Eye (tissue), 1 donor: ENCODE measurements around the gene SRSF12.
A peak's percentile ranks its signal among the peaks of the same experiment; 100 is the strongest.
"Not testable (repeated sequence)": the region's sequence is repeated elsewhere in the genome, so short reads cannot be mapped to it uniquely, and the experiment has no call there.

Experiments used
- DNase-seq: peaks from one replicate; pipeline ENCODE4 v3.0.0-alpha.2; 2015

Gene SRSF12

DNA sequence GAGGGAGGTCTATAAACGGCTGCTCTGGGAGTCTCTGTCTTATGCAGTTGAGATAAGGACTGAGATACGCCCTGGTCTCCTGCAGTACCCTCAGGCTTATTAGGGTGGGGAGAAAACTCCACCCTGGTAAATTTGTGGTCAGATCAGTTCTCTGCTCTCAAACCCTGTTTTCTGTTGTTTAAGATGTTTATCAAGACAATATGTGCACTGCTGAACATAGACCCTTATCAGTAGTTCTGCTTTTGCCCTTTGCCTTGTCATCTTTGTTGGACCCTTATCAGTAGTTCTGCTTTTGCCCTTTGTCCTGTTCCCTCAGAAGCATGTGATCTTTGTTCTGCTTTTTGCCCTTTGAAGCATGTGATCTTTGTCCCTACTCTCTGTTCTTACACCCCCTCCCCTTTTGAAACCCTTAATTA lies 10.4 kb upstream of the SRSF12 start:
- not testable (repeated sequence) for DNase-seq

GRCh38 chr6:89122625-89123024 lies 4.8 kb upstream of the SRSF12 start:
- DNase-seq: peak; percentile 55

DNA sequence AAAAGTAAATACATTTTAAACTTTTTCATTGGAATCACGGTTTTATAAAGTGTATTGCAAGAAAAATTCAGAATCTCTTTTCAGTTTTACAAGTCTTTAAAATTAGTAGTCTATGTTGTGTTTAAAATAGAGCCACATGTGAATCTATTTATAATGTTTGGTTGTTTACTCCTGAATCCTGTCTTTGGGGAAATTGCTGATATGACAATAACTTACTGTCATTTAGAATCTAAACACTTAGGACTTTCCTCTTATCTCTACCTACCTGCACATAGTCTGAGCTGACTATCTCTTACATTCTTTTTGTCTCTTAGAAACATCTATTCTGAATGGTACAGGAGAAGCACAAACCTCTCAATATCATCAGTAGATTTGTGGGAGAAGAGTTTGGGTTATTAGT lies 4.1 kb upstream of the SRSF12 start:
- DNase-seq: no peak

- no peak for DNase-seq
Measured at GRCh38 chr6:89120371-89120770, 2.5 kb upstream of the SRSF12 start.

- no peak for DNase-seq
Measured at GRCh38 chr6:89118931-89119330, 1.1 kb upstream of the SRSF12 start.

DNA sequence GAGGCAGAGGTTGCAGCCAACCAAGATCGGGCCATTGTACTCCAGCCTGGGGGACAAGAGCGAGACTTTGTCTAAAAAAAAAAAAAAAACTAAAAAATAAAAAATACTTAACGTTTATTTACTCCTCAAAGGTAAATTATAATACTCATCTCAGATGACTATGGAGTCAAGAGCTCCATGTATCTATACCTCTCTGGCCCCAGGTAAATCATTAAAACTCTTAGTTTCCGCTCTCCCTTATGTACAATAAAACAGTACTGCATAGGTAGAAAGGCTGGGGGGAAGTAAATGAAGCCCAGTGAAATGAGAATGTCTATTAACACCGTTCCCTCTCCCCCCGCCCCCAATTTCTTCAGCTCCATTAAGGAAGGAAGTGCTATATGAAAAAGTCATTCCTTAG lies 1.2 kb downstream of the SRSF12 start:
- DNase-seq: no peak

GRCh38 chr6:89111933-89112332 lies 5.9 kb downstream of the SRSF12 start:
- no peak for DNase-seq

DNA sequence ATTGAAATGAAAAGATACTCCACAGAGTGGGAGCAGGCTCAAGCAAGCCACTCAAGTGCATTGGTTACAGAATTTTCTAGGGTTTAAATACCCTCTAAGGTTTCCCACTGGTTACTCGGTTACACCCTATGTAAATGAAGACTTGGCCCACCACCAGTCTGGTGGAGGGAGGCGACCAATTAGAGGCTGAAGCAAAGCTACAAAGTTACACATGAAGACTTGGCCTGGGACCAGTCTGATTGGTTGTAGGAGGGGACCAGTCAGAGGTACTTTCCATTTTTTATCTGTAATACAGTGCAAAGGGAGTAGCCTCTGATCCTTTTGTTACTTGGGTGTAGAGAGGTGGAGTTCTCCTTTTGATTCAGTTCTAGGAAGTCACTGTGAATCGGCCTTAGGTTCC lies 7.6 kb downstream of the SRSF12 start:
- DNase-seq: no peak

DNA sequence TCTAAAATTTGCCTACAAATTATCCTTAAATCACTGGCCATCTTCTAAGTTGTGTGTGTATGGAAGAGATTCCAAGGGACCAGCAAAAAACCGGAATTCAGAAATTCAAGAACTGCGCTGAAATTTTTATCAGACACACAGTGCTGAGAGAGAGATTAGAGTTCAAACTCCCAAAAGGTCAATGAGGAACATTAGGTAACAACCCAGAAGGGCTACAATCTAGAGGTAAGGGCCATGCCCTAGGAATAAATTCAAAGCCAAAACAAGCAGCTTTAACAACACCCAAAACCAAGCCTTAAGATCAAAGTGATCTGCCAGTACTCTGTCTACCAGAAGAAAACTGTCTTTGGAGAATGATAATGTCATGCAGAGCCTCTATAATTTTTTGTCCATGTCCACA lies 17.8 kb downstream of the SRSF12 start:
- no peak for DNase-seq

DNA sequence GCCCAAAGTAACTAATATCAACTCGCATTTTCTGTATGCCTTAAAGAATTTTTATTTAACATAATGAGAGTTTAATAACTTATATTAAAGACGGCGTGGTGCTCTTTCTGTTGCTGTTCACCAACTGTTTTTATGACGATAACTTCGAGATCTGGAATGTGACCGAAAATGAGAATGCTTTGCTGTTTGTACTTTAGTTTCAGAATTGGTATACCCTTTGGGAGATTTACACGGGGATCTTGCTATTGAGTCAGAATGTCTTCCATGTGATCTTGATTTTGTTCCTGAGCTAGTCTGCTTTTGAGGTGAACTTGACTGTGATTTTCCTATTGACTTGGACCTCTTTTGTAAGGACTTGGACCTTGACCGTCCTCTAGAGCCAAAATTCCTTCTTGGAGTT lies 19.4 kb downstream of the SRSF12 start:
- no peak for DNase-seq

GRCh38 chr6:89087881-89088280 lies 30.0 kb downstream of the SRSF12 start:
- DNase-seq: no peak

GRCh38 chr6:89085409-89086205 lies 32.3 kb downstream of the SRSF12 start:
- DNase-seq: no peak

DNA sequence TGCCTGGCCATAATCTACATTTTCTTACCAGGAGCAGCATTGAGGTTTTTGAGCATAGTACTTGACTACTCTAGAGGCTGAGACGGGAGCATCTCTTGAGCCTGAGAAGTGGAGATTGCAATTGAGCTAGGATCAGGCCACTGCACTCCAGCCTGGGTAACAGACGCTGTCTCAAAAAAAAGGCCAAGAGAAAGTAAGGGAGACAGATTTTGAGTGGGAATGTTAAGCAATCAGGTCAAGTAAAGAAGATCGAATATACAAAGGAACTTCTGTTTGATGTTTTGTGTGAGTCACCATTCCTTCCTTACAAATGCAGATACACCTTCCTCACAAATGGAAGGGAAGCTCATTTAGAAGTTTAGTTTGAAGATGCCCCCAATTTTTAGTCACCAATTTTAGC lies 32.9 kb downstream of the SRSF12 start:
- no peak for DNase-seq

- DNase-seq: no peak
Measured at GRCh38 chr6:89084542-89084941, 33.3 kb downstream of the SRSF12 start.

DNA sequence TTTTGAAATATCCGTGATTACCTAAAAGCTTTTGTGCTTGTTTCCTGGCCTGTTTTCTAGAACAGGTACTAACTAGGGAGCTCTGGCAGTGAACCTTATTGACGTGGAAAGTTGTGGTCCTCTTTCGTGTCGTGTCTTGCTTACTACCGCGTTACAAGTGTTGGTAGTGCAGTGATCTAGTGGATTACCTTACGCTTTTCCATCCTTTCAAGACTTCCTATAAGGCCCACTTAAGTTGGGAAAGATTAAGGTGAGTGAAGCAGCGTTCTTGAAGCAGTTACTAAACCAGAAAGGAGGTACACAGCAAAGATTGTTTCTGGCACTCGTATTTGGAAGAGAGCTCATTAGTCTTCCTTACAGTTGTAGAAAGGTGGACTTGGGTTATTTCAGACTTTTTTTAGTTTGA lies 35.4 kb downstream of the SRSF12 start:
- peak; percentile 61 for DNase-seq

DNA sequence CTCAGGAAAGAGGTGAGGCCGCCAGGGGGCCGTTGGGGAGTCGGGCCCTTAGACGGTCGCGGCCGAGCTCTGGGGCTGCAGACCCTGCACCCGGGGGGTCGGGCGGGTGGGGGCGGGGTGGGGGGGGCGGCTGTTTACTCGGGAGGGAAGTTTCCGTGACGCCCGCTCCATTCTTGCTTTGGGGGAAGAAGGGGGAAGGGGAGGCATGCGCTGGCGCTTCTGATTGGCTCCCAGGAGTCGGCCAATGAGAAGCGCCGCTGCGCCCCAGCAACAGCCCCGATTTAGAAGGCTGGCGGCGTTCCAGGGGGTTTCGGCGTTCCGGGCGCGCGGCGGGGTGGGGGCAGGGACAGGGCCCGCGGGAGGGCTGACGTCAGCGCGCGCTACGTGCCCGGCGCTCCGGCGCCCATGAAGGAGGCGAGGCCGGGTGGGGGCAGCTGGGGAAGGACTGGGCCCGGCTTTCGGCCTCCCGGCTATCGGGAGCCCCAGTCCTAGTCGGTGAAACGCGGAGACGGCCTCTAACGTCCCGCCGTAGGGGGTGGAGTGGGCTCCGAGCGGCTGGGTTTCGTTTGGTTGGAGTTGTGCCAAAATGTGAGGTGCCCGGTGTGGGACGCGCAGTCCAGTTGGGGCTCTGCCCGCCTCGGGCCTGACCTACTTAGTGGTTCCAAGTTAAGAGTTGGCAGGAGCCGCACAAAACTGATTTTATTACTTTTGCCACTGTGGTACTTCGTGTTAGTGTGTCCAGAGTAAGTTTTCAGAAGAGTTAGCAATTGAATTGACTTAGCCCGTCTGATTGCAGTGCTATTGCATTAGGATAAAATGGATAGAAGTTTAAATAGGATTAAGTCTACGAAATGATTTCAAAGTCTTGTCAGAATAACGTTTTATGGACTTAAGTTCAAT lies 36.2 kb downstream of the SRSF12 start:
- peak; percentile 99 for DNase-seq

- DNase-seq: no peak
Measured at GRCh38 chr6:89081129-89081422, 36.8 kb downstream of the SRSF12 start.

DNA sequence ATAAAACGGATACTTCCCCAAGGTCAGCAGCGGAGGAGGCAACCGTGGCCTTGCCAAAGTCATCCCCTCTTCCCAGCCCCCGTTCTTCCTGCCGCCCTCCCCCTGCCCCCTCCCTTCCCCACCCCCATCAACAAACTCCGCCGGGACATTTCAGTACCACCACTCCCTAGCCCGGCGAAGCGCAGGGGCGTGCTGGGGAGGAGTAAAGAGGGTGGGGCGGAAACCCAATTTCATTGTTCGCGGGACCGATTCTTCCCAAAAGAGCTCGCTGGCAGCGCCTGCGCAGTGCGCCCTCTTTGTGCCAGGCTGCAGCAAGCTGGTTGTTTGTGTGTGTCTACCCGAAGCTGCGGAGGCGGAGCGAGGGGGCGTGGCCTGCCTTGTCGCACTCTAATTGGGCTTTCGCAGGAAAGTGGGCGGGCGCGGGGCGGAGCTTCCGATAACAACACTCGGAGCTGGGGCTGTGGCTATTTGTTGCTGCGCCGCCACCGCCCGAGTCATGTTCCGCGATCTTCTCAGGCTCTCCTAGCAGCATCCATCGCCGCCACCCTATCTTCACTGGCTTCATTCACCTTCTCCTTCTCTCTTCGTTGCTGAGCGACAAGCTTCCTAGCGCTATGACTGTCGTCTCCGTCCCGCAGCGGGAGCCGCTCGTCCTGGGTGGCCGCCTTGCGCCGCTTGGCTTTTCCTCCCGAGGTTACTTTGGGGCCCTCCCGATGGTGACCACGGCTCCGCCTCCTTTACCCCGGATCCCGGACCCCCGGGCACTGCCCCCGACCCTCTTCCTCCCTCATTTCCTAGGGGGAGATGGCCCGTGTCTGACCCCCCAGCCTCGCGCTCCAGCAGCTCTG lies 37.4 kb downstream of the SRSF12 start, which contains the start of gene PNRC1:
PNRC1 (plus strand) TSS at position 471 of the 848 bp plus-strand sequence; CDS start at position 615, 144 bp downstream.
- peak; percentile 100 for DNase-seq

DNA sequence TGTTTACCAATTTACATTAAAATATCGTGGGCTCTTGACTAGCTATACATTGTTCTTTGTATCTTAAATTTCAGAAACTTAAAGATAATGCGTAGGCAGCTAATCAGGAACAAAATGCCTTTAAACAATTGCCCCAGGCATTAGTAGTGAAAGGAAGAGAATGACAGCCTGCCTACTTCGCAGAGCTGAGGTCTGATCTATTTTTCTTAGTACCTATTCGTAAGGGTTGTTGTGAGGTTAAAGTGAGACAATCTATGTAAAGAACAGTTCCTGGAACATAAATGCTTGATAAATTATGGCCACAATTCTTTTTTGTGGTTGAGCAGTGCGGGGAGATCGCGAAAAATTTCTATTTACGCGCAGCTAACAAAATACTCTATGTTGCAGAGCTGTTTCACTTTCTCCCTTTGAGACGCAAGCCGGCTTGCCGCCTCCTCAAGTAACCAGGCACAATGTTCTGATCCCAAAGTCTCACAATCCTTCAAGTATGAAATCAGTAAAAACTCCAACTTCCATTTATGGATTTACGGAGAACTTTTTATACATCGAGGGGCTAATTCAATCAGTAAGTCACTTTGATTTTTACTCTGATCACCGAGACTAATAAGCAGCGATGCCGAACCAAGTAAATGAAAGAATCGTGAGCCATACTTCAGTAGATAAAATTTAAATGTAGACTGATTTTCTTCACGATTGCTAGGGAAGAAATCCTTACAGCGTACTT lies 38.2 kb downstream of the SRSF12 start:
- peak; percentile 92 for DNase-seq

DNA sequence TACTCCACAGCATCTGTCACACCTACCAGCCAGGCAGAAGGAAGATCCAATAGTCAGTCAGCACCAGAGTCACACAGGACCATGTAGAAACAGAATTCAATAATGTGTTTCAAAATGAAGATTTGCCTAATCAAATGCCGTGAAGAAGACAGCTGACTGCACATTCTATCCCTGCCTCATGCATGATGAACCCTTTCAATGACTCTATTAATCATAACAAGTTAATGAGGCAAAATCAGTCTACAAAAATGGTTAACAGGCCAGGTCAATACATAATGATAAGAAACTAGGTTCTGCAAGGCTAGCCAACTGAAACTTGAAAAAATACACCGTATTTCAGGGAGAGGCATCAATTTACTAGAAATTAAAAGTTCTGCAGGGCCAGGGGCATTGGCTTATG lies 44.0 kb downstream of the SRSF12 start:
- DNase-seq: no peak

GRCh38 chr6:89073014-89073620 lies 44.8 kb downstream of the SRSF12 start:
- no peak for DNase-seq

GRCh38 chr6:89071036-89071435 lies 46.8 kb downstream of the SRSF12 start:
- no peak for DNase-seq
